Gastroesophageal sphincter (tissue), 3 donors: ENCODE data around the gene GPR141.

Experiments
- CTCF ChIP-seq, 4 experiments: fragments of 200-600 bp in 2 of 4; fragments of 450-650 bp in 2 of 4; sonication (generic) in 1 of 4; IDR thresholded peaks; one replicate each; pipeline ENCODE4 v1.5.1; 2017 to 2019; ENCODE audit warnings: antibody characterized with exemption in 4 of 4, mild to moderate bottlenecking in 2 of 4, moderate library complexity in 2 of 4
- POLR2A ChIP-seq, 2 donors: fragments of 450-650 bp; IDR thresholded peaks; one replicate each; pipeline ENCODE4 v1.6.1; 2017; ENCODE audit warnings: antibody characterized with exemption in 2 of 2, mild to moderate bottlenecking in 2 of 2, moderate library complexity in 1 of 2
- POLR2AphosphoS5 ChIP-seq: sonication (generic); formaldehyde crosslinking; IDR thresholded peaks from one replicate; pipeline ENCODE4 v1.6.1; 2017; ENCODE audit warnings: antibody characterized with exemption

GRCh38 chr7:37728747-37729146, 45.2 kb downstream of the GPR141 start:
- TF ChIP-seq CTCF (IDR thresholded peaks at IDR 0.05) (no peak), POLR2A (IDR thresholded peaks at IDR 0.05) (no peak), POLR2AphosphoS5 (no peak)
